CD14-positive monocyte (primary cell): ENCODE measurements around the gene GALNT12. TPM values are rescaled to one million over a fixed set of nuclear protein-coding genes. Genes with fewer than 3 reads are reported as not detected.

Source experiments
- DNase-seq, 3 donors: peaks; one replicate each; pipeline ENCODE4 v3.0.0-alpha.2; 2011 to 2022
- H2AFZ ChIP-seq: 2 replicates; pipeline ENCODE4 v1.6.0; 2012; ENCODE audit warnings: mild to moderate bottlenecking, low read depth, low read length, inconsistent platforms; ENCODE audit not compliant: insufficient read depth, poor library complexity, severe bottlenecking
- H3K27ac ChIP-seq, 2 donors: 1 replicate in 1 of 2; 2 replicates in 1 of 2; pipeline ENCODE4 v1.5.1; 2012 to 2013; ENCODE audit warnings: low read length in 2 of 2, control low read depth in 1 of 2, inconsistent platforms in 1 of 2, low read depth in 1 of 2, mild to moderate bottlenecking in 1 of 2
- H3K27me3 ChIP-seq, 2 donors: one replicate each; pipeline versions ENCODE4 v1.6.0 to v1.6.1; 2011 to 2013; ENCODE audit warnings: low read length in 2 of 2; ENCODE audit not compliant: control insufficient read depth in 2 of 2, insufficient read depth in 2 of 2
- H3K36me3 ChIP-seq, 2 donors: replicated peaks in 1 of 2; 1 replicate in 1 of 2; 2 replicates in 1 of 2; pipeline versions ENCODE4 v1.5.1 to v1.6.1; 2012 to 2013; ENCODE audit warnings: low read length in 2 of 2, control low read depth in 1 of 2, inconsistent platforms in 1 of 2, mild to moderate bottlenecking in 1 of 2; ENCODE audit not compliant: insufficient read depth in 2 of 2, control insufficient read depth in 1 of 2
- H3K4me1 ChIP-seq, 2 donors: 1 replicate in 1 of 2; 2 replicates in 1 of 2; pipeline versions ENCODE4 v1.5.1 to v1.6.1; 2012 to 2013; ENCODE audit warnings: low read length in 2 of 2, control low read depth in 1 of 2, inconsistent platforms in 1 of 2, mild to moderate bottlenecking in 1 of 2, moderate library complexity in 1 of 2; ENCODE audit not compliant: insufficient read depth in 2 of 2, control insufficient read depth in 1 of 2
- H3K4me2 ChIP-seq: replicated peaks from 2 replicates; pipeline ENCODE3; 2012; ENCODE audit warnings: low read length, moderate library complexity, mild to moderate bottlenecking; ENCODE audit not compliant: poor library complexity, severe bottlenecking; ENCODE audit errors: extremely low read depth
- H3K4me3 ChIP-seq, 3 experiments: fragments of 200-600 bp in 1 of 3; sonication (generic) in 1 of 3; replicated peaks in 1 of 3; 1 replicate in 2 of 3; 2 replicates in 1 of 3; pipeline ENCODE4 v1.5.1; 2011 to 2013; ENCODE audit warnings: low read length in 3 of 3, mild to moderate bottlenecking in 3 of 3, control low read depth in 2 of 3, low read depth in 2 of 3, inconsistent platforms in 1 of 3, moderate library complexity in 1 of 3
- H3K79me2 ChIP-seq: 2 replicates; pipeline ENCODE4 v1.6.0; 2012; ENCODE audit warnings: mild to moderate bottlenecking, control low read depth, inconsistent platforms, low read length, moderate library complexity; ENCODE audit not compliant: insufficient read depth
- H3K9ac ChIP-seq: 2 replicates; pipeline ENCODE4 v1.6.0; 2017; ENCODE audit warnings: low read length, mild to moderate bottlenecking; ENCODE audit not compliant: insufficient read depth, poor library complexity, severe bottlenecking
- H3K9me3 ChIP-seq, 2 donors: replicated peaks in 1 of 2; 1 replicate in 1 of 2; 2 replicates in 1 of 2; pipeline versions ENCODE4 v1.5.1 to v1.6.1; 2012 to 2013; ENCODE audit warnings: low read length in 2 of 2, control low read depth in 1 of 2; ENCODE audit not compliant: control insufficient read depth in 1 of 2, insufficient read depth in 1 of 2
- H4K20me1 ChIP-seq: 2 replicates; pipeline ENCODE4 v1.6.0; 2012; ENCODE audit warnings: mild to moderate bottlenecking, low read length, control low read depth, moderate library complexity; ENCODE audit not compliant: insufficient read depth
- H3K27ac Mint-ChIP-seq, 7 donors: one replicate each; pipeline ENCODE4 v1.8.0; 2020; ENCODE audit warnings: mild to moderate bottlenecking in 7 of 7, mixed read lengths in 7 of 7, moderate library complexity in 6 of 7, inconsistent platforms in 2 of 7
- H3K27me3 Mint-ChIP-seq, 3 donors: one replicate each; pipeline ENCODE4 v1.8.0; 2021 to 2022; ENCODE audit warnings: low read depth in 3 of 3, mild to moderate bottlenecking in 3 of 3, mixed read lengths in 3 of 3, moderate library complexity in 3 of 3, inconsistent platforms in 1 of 3
- H3K36me3 Mint-ChIP-seq, 2 donors: one replicate each; pipeline ENCODE4 v1.8.0; 2020; ENCODE audit warnings: mixed read lengths in 2 of 2, inconsistent platforms in 1 of 2, mild to moderate bottlenecking in 1 of 2
- H3K4me1 Mint-ChIP-seq: one replicate; pipeline ENCODE4 v1.8.0; 2020; ENCODE audit warnings: mild to moderate bottlenecking, mixed read lengths
- H3K4me3 Mint-ChIP-seq, 2 donors: one replicate each; pipeline ENCODE4 v1.8.0; 2020; ENCODE audit warnings: mild to moderate bottlenecking in 2 of 2, mixed read lengths in 2 of 2, moderate library complexity in 1 of 2
- H3K9me3 Mint-ChIP-seq, 7 donors: one replicate each; pipeline ENCODE4 v1.8.0; 2020 to 2022; ENCODE audit warnings: mixed read lengths in 7 of 7, mild to moderate bottlenecking in 6 of 7, moderate library complexity in 6 of 7, inconsistent platforms in 2 of 7
- WGBS: methylation state at CpG from one replicate; pipeline ENCODE4 v1.1.5; 2013; ENCODE audit warnings: missing lambda C conversion rate; ENCODE audit not compliant: insufficient coverage; 5-methylcytosine and 5-hydroxymethylcytosine counted together
- intact Hi-C, 2 donors: fragments of 100-400 bp; cut with micrococcal nuclease; formaldehyde crosslinking; loops; one replicate each; pipeline versions ENCODE4 v1.15.0 to v1.15.1; 2023
- polyA plus RNA-seq, 3 donors: library from polyadenylated mRNA; depleted of rRNA in 1 of 3; unstranded in 2 of 3; stranded (reverse) in 1 of 3; fragments of 300-500 nt in 2 of 3; fragments of >200 nt in 1 of 3; fragmentation: Illumina TruSeq in 2 of 3; gene quantifications; 1 replicate in 2 of 3; 2 replicates in 1 of 3; pipeline ENCODE4 v1.2.3, GENCODE V29; 2012 to 2021
- TF ChIP-seq, protein P1 (sequence below): fragments of 200-600 bp; IDR thresholded peaks from one replicate; pipeline ENCODE4 v1.8.0; 2022; ENCODE audit warnings: antibody characterized with exemption, mild to moderate bottlenecking

Gene GALNT12
- polyA plus RNA-seq, 3 donors, result 0.16 TPM; not detected in 2

DNA sequence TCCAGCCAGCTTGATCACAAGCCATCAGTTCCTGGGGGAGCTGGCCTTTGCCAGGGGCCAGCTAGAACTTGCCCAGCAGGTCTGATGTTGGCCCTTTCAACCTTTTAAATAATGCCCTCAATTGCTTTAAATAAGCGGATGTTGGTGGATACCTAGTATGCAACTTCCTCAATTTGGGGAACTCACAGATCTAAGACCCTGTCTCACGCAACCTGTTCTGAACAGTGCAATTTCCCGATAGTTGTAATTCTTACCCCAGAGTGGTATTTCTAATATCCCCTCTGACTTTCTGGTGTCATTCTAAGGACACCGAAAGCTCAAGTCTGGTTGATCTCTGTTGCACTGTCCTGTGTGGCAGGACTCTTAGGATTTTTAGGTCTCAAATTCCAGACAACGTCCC, 23.1 kb downstream of the GALNT12 start:
- H3K27ac ChIP-seq, result no peak overlapping the region
- no peak overlapping the region for H3K4me2 ChIP-seq
- Mint-ChIP-seq H3K36me3 (peaks cover 0 to 1% of the 10 kb centered on the region in 2 donors), H3K27ac (no peak overlapping the region), H3K4me3 (no peak overlapping the region), H3K9me3 (peaks cover 0 to 2% (median 0%) of the 10 kb centered on the region in 7 donors), H3K4me1 (peaks cover 12% of the 10 kb centered on the region), H3K27me3 (peaks cover 0 to 4% (median 1%) of the 10 kb centered on the region in 3 donors)
- H3K27me3 ChIP-seq, result no peaks in the 10 kb centered on the region
- no peak overlapping the region for H3K4me3 ChIP-seq
- peak in 2 of 3 donors; percentile 12 to 22 for DNase-seq
- TF ChIP-seq, protein P1, sequence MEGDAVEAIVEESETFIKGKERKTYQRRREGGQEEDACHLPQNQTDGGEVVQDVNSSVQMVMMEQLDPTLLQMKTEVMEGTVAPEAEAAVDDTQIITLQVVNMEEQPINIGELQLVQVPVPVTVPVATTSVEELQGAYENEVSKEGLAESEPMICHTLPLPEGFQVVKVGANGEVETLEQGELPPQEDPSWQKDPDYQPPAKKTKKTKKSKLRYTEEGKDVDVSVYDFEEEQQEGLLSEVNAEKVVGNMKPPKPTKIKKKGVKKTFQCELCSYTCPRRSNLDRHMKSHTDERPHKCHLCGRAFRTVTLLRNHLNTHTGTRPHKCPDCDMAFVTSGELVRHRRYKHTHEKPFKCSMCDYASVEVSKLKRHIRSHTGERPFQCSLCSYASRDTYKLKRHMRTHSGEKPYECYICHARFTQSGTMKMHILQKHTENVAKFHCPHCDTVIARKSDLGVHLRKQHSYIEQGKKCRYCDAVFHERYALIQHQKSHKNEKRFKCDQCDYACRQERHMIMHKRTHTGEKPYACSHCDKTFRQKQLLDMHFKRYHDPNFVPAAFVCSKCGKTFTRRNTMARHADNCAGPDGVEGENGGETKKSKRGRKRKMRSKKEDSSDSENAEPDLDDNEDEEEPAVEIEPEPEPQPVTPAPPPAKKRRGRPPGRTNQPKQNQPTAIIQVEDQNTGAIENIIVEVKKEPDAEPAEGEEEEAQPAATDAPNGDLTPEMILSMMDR, result no peak
- no peaks in the 10 kb centered on the region for H3K36me3 ChIP-seq
- no peak overlapping the region for H3K9ac ChIP-seq
- WGBS, result 88% methylated on average over 4 of the region's 5 CpGs
- peaks cover 0 to 3% of the 10 kb centered on the region in 2 donors for H3K4me1 ChIP-seq
- no peaks in the 10 kb centered on the region for H4K20me1 ChIP-seq
- H3K9me3 ChIP-seq, result no peaks in the 10 kb centered on the region
- intact Hi-C loops, result no loop called here
- no peak overlapping the region for H2AFZ ChIP-seq
- H3K79me2 ChIP-seq, result no peaks in the 10 kb centered on the region

DNA sequence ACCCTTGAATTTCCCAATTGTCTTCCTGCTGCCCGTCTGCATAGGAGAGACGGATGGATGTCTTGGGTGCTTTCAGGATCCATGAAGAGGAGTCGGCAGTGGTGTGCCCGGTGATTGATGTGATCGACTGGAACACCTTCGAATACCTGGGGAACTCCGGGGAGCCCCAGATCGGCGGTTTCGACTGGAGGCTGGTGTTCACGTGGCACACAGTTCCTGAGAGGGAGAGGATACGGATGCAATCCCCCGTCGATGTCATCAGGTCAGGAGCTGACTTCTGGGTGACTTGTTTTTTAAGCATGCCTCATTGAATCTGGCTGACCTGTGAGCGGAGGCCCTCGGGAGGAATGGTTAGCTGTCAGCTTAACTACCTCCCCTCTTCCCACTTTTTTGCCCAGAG, 24.2 kb downstream of the GALNT12 start:
- Histone ChIP-seq H3K9ac (no peak overlapping the region), H3K4me3 (no peak overlapping the region), H3K36me3 (no peaks in the 10 kb centered on the region), H2AFZ (no peak overlapping the region), H3K79me2 (no peaks in the 10 kb centered on the region), H3K4me2 (no peak overlapping the region), H3K4me1 (peaks cover 0 to 3% of the 10 kb centered on the region in 2 donors), H3K27ac (no peak overlapping the region), H3K27me3 (no peaks in the 10 kb centered on the region), H3K9me3 (no peaks in the 10 kb centered on the region), H4K20me1 (no peaks in the 10 kb centered on the region)
- H3K36me3 Mint-ChIP-seq, result peaks cover 0 to 1% of the 10 kb centered on the region in 2 donors
- intact Hi-C loops, result no loop called here
- no peak overlapping the region for H3K27ac Mint-ChIP-seq
- TF ChIP-seq, protein P1, result no peak
- 96% methylated on average over 12 of the region's 16 CpGs for WGBS
- peaks cover 15% of the 10 kb centered on the region for H3K4me1 Mint-ChIP-seq
- H3K4me3 Mint-ChIP-seq, result no peak overlapping the region
- no peak for DNase-seq
- peaks cover 0 to 2% (median 0%) of the 10 kb centered on the region in 7 donors for H3K9me3 Mint-ChIP-seq
- peaks cover 1 to 4% (median 2%) of the 10 kb centered on the region in 3 donors for H3K27me3 Mint-ChIP-seq
